GM18520 (cell line): ENCODE measurements around the gene ENAM.
"Not testable (repeated sequence)": the region's sequence is repeated elsewhere in the genome, so short reads cannot be mapped to it uniquely, and the experiment has no call there.

Experiments used
- ATAC-seq: cut with Tn5 transposase; IDR thresholded peaks from one replicate; pipeline ENCODE4 v1.9.1; 2021; ENCODE audit not compliant: unreplicated experiment

Gene ENAM

DNA sequence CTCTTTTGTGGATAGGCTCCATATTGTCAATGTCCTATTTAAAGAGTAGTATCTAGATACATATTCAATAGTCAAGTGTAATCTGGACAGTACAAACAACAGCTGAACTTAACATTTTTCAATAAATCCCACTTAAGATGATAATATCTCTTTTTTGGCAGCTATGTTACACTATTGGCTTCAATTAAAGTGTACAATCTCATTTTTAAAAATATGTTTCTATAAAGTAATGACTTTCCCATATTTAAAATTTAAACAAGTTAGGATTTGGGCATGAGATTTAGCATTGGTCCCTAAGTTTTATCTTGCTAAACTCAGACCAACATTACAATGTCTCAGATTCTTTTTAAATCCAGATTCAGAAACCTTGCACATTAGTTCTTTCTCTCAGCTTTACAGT lies 45.6 kb downstream of the ENAM start:
- ATAC-seq, result no peak

DNA sequence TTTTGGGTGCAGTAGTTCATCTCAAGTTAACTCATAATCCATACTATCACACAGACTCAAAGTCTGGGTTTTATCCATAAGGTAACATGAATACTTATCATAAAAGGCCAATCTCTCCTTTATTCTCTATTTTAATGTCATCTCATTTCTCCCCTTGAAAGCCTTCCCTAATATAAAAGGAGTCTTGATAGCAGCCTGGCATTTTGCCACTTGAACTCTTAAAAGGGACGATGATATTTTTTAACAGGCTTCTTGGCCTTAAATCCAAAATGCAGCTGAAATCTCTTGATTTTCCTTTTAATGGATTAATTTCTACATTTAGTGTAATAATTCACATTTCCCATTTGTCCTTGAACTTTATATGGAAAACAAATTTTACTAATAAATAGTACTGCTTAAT lies 46.2 kb downstream of the ENAM start:
- no peak for ATAC-seq

DNA sequence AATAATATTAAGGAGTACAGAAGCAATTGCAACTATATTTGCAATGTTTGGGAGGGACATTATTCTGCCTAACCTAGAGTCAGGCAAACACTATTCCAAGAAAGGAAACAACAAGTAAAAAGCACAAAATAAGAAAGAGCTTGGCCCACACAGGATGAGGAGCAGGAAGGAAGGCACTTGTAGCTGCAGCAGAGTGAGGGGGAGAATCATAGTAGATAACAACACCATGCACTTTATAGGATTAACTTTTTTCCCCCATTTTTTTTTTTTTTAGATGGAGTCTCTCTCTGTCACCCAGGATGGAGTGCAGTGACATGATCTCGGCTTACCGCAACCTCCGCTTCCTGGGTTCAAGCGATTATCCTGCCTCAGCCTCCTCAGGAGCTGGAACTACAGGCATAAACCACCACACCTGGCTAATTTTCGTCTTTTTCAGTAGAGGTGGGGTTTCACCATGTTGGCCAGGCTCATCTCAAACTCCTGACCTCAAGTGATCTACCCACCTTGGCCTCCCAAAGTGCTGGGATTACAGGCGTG lies 48.1 kb downstream of the ENAM start:
- no peak for ATAC-seq

DNA sequence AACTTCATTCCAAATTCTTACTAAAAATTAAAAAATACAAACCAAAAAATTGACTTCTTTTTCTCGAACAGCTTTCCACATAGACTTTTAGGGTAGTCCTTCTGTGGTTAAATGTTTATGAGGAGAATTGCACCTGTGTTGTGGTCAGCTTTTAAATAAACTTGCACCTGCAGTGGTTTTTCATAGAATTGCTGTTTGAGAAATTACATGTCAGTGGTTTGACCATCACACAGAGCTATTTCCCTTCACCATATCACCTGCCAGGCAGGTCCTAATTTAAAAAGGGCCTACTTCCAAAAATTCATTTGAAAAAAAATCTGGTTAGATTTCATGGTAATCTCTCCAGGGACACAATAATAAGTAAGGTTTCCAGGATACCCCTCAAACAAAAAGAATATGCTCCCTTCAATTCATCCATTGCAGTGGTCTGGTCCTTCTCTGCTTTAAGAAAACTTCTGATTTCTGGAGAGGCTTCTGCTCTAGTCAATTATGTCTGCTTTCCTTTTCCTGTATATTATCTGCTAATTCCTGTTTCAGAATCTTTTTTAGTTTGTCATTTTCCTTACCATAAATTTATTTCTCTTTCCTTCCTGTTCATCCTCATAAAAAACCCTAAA lies 49.9 kb downstream of the ENAM start:
- peak; percentile 57 for ATAC-seq

DNA sequence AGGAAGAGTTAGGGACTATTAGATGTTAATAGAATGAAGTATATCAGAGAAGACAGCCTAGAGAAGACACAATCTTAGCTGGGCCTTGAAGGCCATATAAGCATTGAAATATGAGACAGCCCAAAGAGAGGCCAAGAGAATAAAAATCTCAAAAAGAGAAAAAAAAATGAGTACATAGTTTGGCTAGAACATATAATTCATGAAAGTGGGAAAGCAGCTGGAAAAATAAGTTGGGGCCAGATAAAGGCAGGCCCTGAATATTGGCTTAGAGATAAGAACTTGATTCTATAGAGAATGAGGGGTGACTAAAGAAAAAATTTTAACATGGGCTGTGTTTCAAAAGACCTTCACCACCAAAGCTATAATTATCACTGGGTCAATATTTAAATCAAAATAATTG lies 52.4 kb downstream of the ENAM start:
- no peak for ATAC-seq

DNA sequence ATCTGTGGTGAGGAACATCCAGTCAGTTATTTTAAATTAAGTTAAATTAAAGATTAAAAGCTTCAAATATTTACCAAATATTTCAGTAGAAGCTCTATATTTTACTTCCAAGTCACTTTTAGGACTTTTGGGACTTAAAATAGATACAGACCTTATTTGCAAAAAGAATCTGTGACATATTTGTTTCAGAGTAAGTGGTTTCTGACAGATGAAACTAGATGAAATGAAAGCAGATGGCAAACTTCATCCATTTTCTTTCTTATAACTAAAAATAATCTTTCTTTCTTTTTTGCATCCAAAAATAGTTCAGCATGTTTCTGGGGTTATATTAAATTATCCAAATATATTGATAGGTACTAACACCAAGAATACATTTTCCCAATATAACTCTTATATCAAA lies 53.2 kb downstream of the ENAM start:
- peak; percentile 34 for ATAC-seq

DNA sequence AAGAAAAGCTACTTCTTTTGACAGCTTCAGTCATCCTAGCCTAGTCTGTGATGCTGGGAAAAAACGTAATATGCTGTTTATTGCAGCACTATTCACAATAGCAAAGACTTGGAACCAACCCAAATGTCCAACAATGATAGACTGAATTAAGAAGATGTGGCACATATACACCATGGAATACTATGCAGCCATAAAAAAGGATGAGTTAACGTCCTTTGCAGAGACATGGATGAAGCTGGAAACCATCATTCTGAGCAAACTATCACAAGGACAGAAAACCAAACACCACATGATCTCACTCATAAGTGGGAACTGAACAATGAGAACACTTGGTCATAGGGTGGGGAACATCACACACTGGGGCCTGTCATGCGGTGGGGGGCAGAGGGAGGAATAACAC lies 53.6 kb downstream of the ENAM start:
- not testable (repeated sequence) for ATAC-seq

DNA sequence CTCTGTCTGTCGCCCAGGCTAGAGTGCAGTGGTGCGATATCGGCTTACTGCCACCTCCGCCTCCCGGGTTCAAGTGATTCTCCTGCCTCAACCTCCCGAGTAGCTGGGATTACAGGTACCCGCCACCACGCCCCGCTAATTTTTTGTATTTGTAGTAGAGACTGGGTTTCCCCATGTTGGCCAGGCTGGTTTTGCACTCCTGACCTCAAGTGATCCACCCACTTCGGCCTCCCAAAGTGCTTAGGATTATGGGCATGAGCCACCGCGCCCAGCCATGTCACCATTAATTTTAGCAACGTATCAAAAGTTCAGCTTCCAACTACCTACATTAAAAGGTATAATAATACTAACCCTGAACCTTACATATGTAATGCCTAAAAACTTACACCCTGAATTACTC lies 58.8 kb downstream of the ENAM start:
- no peak for ATAC-seq

DNA sequence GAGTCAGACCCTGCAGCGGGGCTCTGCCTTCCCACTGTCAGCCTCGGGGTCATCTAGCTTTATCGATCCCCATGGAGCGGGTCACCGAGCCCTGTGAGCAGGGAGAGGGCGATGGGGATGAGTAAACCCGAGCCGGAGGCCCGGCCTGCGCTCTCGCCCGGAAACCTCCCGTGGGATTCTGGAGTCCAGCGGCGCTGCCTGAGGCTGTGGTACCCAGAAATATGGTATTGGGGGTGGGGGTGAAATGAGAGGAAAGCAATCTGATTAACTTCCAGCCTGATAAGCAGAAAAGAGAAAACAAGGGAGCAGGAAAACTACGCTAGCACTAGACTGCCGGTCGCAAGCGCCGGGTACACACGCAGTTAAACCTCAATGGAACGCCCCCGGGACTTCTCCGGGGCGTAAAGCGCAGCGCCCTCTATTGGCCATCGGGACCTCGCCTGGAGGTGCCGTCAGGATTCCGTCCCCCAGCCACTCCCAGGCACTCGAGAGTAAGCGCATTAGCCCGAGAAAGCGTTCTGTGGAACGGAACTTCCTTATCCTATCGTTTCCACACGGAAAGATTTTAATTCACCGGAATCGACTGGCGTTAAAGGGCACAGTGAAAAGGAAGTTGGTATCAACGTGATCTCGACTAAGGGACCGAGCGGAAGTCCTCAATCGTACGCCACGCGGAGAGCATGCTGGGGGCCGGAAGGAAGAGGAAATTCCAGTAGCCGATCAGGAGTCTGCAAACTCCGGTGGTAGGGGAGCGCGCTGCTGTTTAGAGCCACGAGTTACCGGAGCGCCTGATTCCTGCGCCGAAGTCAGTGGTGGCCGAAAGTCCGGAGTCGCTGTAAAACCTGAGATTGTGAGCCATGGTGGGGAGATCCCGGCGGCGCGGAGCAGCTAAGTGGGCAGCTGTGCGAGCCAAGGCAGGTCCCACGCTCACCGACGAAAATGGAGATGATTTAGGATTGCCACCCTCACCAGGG lies 59.6 kb downstream of the ENAM start, which contains the start of gene UTP3:
Gene UTP3 (plus strand): TSS at position 712 of the 974 bp plus-strand sequence. CDS start 146 bp downstream, at position 858.
- ATAC-seq, result peak; percentile 94

DNA sequence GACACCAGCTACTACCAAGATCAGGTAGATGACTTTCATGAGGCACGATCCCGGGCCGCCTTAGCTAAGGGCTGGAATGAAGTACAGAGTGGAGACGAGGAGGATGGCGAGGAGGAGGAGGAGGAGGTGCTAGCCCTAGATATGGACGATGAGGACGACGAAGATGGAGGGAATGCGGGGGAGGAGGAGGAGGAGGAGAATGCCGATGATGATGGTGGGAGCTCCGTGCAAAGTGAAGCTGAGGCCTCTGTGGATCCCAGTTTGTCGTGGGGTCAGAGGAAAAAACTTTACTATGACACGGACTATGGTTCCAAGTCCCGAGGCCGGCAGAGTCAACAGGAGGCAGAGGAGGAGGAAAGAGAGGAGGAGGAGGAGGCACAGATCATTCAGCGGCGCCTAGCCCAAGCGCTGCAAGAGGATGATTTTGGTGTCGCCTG lies 60.3 kb downstream of the ENAM start:
- no peak for ATAC-seq

DNA sequence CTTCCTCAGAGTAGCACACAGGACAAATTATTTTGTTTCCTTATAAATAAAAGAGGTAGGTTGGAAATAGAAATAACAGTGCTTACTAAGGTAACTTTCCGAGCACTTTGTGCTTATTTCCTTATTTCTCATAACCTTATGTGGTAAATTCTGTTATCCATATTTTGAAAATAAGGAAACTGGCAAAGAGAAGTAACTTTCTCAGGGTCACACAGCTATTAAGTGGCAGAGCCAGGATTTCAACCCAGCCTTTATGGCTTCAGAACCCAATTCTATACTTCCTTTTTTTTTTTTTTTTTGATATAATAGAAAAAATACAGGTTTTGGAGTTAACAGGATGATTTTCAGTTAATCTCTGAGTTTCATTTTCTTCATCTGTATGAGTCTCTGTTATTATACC lies 63.1 kb downstream of the ENAM start:
- no peak for ATAC-seq

DNA sequence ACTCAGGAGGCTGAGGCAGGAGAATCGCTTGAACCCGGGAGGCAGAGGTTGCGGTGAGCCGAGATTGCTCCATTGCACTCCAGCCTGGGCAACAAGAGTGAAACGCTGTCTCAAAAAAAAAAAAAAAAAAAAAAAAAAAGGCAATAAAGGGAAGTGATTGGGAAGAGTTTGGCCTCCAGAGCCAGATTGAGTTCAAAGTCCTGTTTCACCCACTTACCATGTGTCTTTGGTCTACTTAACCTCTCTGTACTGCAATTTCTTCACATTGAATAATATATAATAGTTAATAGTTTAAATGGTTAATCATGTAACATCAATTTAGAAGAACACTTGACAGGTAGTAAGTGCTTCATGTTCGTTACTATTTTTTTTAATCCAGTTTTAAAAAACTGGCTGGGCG lies 66.1 kb downstream of the ENAM start:
- ATAC-seq, result not testable (repeated sequence)
